GM21367 (cell line): Measurements from ENCODE around the gene BCL11B.

Experiments
- ATAC-seq: cut with Tn5 transposase; IDR thresholded peaks from one replicate; pipeline ENCODE4 v1.9.1; 2021; ENCODE audit not compliant: unreplicated experiment

BCL11B gene

GRCh38 chr14:99268810-99269707, 2.9 kb downstream of the BCL11B start:
- ATAC-seq, result no peak

GRCh38 chr14:99267837-99268781, 3.9 kb downstream of the BCL11B start:
- no peak for ATAC-seq

GRCh38 chr14:99267381-99267780, 4.6 kb downstream of the BCL11B start:
- ATAC-seq, result no peak

- peak; percentile 73 for ATAC-seq
These were observed 5.5 kb downstream of the BCL11B start for GRCh38 chr14:99266181-99267178.

GRCh38 chr14:99265571-99265970, 6.4 kb downstream of the BCL11B start:
- no peak for ATAC-seq

- ATAC-seq, result no peak
These were observed 7.1 kb downstream of the BCL11B start for GRCh38 chr14:99264691-99265450.

GRCh38 chr14:99263564-99264330, 8.2 kb downstream of the BCL11B start:
- ATAC-seq, result no peak

- ATAC-seq, result no peak
These were observed 9.0 kb downstream of the BCL11B start for GRCh38 chr14:99262977-99263448.

GRCh38 chr14:99261912-99262787, 9.8 kb downstream of the BCL11B start:
- no peak for ATAC-seq

- ATAC-seq, result no peak
These were observed 11.1 kb downstream of the BCL11B start for GRCh38 chr14:99260587-99261551.

GRCh38 chr14:99260116-99260515, 11.9 kb downstream of the BCL11B start:
- ATAC-seq, result no peak

- ATAC-seq, result no peak
These were observed 12.9 kb downstream of the BCL11B start for GRCh38 chr14:99258876-99259726.

GRCh38 chr14:99258341-99258861, 13.6 kb downstream of the BCL11B start:
- ATAC-seq, result no peak

GRCh38 chr14:99257673-99258221, 14.2 kb downstream of the BCL11B start:
- no peak for ATAC-seq

- ATAC-seq, result no peak
These were observed 14.8 kb downstream of the BCL11B start for GRCh38 chr14:99257122-99257672.
